Stimulated activated CD8-positive, alpha-beta memory T cell treated with anti-CD3 and anti-CD28 coated beads, Interleukin-12 subunit alpha, Interleukin-12 subunit beta, amount 100 ng/mL, for 24 hours (primary cell): ENCODE results near the gene ABCB9.
"Not testable (repeated sequence)": the region's sequence is repeated elsewhere in the genome, so short reads cannot be mapped to it uniquely, and the experiment has no call there.

ENCODE experiments used
- DNase-seq: peaks from one replicate; pipeline ENCODE4 v3.0.0-alpha.2; 2020; ENCODE audit errors: extremely low read depth

The ABCB9 gene

GRCh38 chr12:122965851-122966742, at the start of gene ABCB9:
ABCB9 (minus strand) TSS chr12:122966463; CDS start chr12:122960235, 6,228 bp downstream.
- DNase-seq, result peak; percentile 87

GRCh38 chr12:123014473-123014872, 48.2 kb upstream of the ABCB9 start:
- DNase-seq, result not testable (repeated sequence)

GRCh38 chr12:123013185-123014095, 47.2 kb upstream of the ABCB9 start:
- no peak for DNase-seq

GRCh38 chr12:123011701-123012100, 45.4 kb upstream of the ABCB9 start:
- DNase-seq, result no peak

- DNase-seq, result no peak
Measured at GRCh38 chr12:123010681-123011080, 44.4 kb upstream of the ABCB9 start.

GRCh38 chr12:123010110-123010509, 43.8 kb upstream of the ABCB9 start:
- DNase-seq, result no peak

GRCh38 chr12:123006977-123007376, 40.7 kb upstream of the ABCB9 start:
- no peak for DNase-seq

GRCh38 chr12:123005081-123005626, 38.9 kb upstream of the ABCB9 start:
- DNase-seq, result no peak

- no peak for DNase-seq
Measured at GRCh38 chr12:123004287-123004686, 38.0 kb upstream of the ABCB9 start.

GRCh38 chr12:123003257-123003656, 37.0 kb upstream of the ABCB9 start:
- no peak for DNase-seq

- no peak for DNase-seq
Measured at GRCh38 chr12:123001464-123001863, 35.2 kb upstream of the ABCB9 start.

GRCh38 chr12:123000578-123000977, 34.3 kb upstream of the ABCB9 start:
- DNase-seq, result no peak

GRCh38 chr12:122999986-123000420, 33.7 kb upstream of the ABCB9 start:
- DNase-seq, result no peak

- DNase-seq, result no peak
Measured at GRCh38 chr12:122999196-122999946, 33.1 kb upstream of the ABCB9 start.

GRCh38 chr12:122998316-122998715, 32.1 kb upstream of the ABCB9 start:
- DNase-seq, result no peak

- no peak for DNase-seq
Measured at GRCh38 chr12:122997343-122998250, 31.3 kb upstream of the ABCB9 start.

GRCh38 chr12:122996621-122997342, 30.5 kb upstream of the ABCB9 start:
- no peak for DNase-seq

- no peak for DNase-seq
Measured at GRCh38 chr12:122996188-122996601, 29.9 kb upstream of the ABCB9 start.

GRCh38 chr12:122995503-122996187, 29.4 kb upstream of the ABCB9 start:
- DNase-seq, result no peak
